Raji (cell line): ENCODE measurements around the gene YWHAE.

ENCODE experiments used
- POLR2A ChIP-seq: IDR thresholded peaks from 2 replicates; pipeline ENCODE4 v1.6.1; 2011; ENCODE audit warnings: low read depth, low read length, control low read depth; ENCODE audit not compliant: insufficient read depth

The YWHAE gene

DNA sequence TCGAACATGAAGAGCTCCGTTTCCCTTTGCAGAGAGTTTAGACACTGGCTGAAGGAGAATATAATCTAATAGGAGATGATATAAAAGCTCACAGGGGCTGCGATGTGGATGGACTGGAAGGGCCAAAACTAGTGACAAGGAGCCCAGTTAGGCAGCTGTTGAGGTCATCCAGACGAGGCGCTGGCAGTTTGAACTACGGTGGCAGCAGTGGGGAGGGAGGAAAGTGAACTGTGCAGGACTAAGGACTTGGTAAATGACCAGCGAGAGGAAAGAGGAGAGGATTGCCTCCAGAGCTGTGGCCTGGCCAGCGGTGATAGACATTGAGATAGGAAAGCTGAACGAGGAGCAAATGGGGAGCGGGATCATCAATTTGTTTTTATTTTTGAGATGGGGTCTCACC lies 14.6 kb upstream of the YWHAE start:
- TF ChIP-seq POLR2A, result no peak

DNA sequence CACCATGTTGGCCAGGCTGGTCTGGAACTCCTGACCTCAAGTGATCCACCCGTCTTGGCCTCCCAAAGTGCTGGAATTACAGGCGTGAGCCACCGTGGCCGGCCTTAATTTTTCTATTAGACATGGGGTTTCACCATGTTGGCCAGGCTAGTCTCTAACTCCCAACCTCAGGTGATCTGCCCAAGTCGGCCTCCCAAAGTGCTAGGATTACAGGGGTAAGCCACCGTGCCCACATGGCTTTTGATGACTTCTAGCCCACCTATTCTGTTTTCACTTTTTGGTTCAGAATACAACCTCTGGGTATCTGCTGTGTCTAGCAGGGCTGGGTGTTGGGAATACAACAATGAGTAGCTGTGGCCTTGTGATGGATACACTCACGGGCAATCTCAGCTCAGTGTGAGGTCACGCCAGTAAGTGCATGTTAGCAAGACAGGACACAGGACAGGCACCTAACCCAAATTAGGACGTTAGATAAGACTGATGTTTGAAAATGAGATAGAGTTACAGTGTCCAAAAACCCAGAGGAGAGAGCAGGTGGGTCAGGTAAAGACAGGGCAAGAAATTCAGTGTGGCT lies 14.1 kb upstream of the YWHAE start:
- no peak for TF ChIP-seq POLR2A

DNA sequence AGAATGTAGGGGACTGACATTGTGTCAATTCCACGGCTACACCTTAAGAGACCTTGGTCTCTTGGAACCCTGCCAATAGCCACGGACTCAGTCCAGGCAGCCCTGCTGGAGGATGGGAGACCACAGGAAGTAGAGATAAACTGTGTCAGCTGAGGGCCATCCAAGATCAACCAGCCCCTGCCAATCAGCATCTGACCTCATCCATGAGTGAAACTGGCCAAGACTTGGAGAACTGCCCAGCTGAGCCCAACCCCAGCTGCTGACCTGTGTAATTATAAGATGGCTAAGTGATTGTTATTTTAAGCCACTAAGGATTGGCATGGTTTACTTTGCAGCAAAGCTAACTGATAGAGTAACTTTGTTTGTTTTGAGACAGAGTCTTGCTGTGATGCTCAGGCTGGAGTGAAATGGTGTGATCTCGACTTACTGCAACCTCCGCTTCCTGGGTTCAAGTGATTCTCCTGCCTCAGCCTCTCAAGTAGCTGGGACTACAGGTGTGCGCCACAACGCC lies 13.3 kb upstream of the YWHAE start:
- TF ChIP-seq POLR2A, result no peak

DNA sequence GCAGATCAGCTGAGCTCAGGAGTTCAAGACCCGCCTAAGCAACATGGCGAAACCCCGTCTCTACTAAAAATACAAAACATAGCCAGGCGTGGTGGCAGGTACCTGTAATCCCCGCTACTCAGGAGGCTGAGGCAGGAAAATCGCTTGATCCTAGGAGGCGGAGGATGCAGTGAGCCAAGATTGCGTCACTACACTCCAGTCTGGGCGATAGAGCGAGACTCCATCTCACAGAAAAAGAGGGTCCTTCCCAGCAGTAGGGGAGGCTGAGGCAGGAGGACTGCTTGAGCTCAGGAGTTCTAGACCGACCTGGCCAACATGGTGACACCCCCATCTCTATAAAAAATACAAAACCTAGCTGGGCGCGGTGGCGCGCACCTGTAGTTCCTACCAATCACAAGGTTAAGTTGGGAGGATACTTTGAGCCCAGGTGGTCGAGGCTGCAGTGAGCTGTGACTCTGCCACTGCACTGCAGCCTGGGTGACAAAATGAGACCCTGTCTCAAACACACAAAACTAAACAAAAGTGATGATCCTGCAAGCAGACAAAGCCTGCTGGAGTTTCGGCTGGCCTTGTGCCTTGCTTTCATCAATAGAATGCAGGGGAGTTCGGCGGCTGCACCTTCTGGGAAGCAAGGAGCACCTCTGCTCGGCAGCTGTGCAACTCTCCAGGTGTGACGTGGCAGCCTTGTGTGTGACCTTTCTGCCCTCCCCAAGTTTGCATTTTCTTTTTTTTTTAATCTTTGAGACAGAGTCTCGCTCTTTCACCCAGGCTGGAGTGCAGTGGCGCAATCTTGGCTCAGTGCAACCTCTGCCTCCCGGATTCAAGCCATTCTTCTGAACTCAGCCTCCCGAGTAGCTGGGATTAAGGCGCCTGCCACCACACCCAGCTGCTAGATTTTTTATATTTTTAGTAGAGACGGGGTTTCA lies 12.4 kb upstream of the YWHAE start:
- TF ChIP-seq POLR2A, result no peak

DNA sequence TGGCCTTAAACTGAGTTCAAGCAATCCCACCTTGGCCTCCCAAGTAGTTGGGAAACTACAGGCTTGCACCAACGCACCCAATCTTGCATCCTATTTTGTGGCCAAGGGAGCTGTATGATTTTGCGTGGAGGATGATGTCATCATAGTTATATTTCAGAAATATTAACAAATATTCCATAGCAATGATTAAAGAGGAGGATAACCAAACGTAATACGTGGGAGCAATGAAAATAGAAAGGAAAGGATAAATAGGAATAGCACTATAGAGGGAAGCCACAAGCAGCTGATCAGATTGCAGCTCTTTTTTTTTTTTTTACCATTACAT lies 2.2 kb upstream of the YWHAE start:
- no peak for TF ChIP-seq POLR2A

DNA sequence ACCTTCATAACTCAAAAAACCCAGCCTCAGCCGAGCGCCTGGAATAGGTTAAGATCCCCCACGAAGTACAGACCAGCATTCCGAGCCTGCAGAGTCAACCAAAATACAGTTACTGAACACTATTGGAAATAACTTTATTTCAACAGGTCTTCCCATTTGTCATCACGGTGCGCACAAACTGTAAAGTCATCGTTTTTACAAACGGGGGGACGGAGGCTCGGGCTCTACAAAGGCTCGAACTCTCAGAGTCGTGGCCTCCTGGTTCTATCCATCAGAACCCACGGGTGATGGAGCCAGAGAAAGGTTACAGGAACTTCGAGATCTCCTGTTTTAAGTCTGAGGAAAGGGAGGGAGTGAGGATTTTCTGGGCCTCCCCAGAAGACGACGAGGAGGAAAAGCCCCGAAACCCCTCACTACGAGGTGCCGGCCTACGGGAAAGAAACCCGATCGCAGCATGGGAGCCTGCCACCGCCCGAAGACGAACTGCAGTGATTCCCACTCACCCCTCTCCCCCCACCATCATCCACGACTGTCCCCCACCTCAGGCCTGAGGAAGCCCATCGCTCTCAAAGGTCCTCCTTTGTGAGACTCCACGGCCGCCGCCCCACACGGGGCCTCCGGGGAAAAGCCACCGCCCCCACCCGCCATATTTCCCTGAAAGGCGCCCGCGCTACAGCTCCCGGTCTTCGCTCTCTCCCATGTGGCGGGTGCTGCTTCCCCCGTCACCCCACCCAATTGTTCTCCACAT lies 917 bp downstream of the YWHAE start:
- TF ChIP-seq POLR2A, result no peak

DNA sequence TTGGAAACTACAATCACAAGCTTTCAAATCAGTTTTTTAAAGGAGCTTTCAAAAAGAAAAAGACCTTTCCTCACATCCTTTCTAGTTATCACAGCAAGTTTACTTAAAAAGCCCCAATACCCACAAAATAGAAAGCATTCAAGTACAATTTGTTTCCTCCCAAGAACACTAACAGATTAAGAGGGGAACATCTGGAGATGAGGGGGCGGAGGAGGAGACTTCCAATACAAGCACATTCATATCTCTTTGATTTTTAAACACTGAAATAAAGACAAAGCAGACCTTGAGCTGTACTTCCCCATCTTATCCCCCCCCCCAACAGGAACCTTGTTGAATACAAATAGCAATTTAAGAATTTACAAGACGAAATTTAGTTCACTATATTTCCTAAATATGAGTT lies 2.0 kb downstream of the YWHAE start:
- TF ChIP-seq POLR2A, result no peak

DNA sequence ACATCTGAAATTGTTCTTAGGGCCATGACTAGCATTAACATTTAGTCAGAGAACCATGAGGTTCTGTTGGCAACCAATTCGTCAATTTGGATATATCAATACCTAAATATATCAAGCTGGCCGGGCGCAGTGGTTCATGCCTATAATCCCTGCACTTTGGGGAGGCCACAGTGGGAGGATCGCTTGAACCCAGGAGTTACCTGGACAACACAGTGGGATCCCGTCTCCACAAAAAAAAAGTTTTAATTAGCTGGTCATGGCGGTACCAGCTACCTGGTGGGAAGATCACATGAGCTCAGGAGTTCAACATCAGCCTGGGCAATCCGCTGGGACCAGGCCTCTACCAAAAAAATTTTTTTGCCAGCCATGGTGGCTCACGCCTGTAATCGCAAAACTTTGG lies 8.4 kb downstream of the YWHAE start:
- TF ChIP-seq POLR2A, result no peak

DNA sequence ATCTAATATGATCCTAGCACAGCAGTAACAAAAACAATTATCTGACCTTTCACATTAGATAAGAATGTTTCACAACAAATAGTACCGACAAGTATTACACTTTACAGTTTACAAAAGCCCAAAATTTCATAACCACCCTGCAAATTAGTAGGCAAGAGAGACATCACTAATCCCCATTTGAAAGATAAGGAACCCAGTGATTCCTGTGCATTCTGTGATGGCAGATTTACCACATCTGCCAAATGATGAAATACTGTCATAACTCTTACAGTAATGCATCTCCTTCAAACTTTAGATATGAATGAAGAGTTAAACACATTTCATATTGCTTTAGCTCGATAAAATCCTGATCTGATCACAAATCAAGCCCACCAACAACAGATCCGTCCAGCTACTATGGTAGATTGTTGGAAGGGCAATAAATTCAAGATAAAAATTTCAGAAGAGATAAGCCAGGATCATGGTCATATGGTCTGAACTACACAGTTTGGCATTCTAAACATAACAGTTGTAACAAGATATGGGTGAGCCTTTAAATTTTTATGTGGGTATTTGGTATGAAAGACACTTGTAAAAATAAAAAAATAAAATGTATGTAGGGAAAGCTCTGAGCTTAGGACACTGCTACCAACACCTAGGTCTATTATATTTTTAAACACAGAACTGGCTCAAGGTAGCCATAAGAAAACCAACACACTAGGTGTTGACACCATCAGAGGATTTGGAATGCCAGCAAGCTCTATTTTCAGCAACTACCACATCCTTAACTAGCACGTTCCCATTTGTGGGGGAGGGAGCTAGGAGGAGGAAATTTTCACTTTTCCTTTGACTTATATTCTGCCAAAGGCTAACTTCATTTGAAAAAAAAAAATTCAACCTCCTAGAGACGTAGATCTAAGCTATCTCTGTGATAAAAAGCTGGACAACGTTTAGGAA lies 9.3 kb downstream of the YWHAE start:
- TF ChIP-seq POLR2A, result no peak

DNA sequence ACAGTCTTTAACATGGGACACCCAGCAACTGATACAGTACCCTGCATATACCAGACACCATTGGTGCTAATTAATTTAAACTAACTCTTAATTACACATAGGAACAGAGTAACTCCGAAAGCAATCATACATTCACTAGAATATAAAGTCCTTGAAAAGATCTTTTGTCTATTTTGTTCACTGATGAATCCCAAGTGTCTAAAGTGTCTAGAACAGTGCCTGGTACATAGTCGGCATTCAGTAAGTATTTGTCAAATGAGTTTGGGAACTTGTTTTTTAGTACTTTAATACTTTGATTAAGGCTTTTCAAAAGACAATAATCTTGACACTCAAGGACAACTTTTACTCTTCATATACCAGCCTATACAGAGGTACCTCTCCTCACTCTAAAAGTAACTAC lies 13.8 kb downstream of the YWHAE start:
- TF ChIP-seq POLR2A, result no peak

DNA sequence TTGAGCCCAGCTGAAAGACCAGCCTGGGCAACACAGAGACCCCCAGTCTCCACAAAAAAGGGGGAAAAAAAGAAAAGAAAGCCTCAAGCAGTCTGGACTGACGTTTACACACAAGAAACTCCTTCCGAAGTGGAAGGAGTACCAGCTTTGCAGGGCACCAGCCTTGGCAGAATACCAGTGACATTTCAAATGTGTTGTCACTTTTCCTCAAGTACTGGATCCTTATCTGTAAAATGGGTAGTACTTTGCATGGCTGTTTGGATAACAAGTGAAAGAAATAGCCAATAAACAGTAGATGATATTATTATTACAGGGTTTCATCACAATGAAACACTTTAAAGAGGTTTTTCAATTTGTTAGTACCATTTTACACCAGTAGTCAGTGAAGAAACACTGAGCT lies 14.2 kb downstream of the YWHAE start:
- no peak for TF ChIP-seq POLR2A

DNA sequence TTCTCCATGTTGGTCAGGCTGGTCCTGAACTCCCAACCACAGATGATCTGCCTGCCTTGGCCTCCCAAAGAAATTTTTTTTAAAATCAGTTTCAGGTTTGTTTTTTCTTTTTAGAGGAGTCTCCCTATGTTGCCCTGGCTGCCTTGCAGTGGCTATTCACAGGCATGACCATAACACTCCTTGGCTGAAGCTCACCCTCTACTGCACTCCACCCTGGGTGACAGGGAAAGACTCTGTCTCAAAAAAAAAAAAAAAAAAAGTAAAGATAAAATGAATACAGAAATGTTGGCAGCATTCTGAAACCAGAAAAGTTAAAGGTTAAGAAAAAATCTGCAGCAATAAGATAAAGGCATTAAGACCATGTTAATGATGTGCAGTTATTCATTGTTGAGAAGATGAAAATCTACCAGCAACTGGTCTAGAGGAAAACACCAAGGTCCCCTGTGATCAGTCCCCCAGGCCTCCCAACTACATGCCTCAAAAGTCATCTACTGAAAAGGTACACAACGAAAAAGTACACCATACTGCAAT lies 15.1 kb downstream of the YWHAE start:
- no peak for TF ChIP-seq POLR2A

DNA sequence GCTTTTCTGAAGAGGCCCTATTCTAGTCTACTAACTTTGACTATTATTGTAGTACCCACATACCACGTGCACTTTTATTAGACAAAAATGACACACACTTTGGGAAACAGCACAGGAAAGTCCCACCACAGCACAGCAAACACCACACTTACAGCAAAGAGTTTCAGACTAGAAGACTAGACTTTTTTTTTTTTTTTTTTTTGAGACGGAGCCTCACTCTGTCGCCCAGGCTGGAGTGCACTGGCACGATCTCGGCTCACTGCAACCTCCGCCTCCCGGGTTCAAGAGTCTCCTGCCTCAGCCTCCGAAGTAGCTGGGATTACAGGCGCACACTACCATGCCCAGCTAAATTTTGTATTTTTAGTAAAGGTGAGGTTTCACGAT lies 20.1 kb downstream of the YWHAE start:
- no peak for TF ChIP-seq POLR2A

DNA sequence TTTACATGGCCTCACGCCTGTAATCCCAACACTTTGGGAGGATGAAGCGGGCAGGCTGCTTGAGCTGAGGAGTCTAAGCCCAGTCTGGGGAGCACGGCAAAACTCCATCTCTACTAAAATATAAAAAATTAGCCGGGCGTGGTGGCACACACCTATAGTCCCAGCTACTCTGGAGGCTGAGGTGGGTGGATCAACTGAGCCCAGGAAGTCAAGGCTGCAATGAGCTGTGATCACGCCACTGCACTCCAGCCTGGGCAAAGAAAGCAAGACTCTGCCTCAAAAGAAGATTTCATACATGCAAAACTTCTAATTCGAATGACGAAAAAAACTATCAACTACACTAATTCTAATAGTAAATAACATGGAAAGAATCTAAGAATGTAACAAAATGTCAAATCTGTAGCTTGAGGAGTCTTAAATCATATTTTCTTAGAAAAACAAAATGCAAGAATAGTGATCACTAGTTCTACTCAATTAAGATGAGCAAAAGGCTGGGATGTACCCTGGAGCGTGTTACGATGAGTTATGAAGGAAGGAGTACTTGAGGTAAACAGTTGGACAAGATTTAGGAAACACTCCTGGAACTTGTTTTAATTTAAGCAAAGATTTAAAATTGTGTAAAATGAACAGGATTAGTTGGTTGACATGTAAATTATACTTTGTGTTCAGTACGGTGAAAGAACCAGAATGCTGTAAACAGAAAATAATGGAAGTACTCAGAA lies 20.7 kb downstream of the YWHAE start:
- TF ChIP-seq POLR2A, result no peak
